ENCODE data around the gene PDCD1LG2. TPM values are rescaled to one million over a fixed set of nuclear protein-coding genes. Genes with fewer than 3 reads are reported as not detected.
"Not testable (repeated sequence)": the region's sequence is repeated elsewhere in the genome, so short reads cannot be mapped to it uniquely, and the experiment has no call there.

Gene PDCD1LG2
- total RNA-seq, result 1.1 TPM
- 1 to 10 TPM in 1 of 4 donors, under 1 TPM in 2, not detected in 1; 0.85 to 2.5 (median 0.90) TPM for polyA plus RNA-seq

DNA sequence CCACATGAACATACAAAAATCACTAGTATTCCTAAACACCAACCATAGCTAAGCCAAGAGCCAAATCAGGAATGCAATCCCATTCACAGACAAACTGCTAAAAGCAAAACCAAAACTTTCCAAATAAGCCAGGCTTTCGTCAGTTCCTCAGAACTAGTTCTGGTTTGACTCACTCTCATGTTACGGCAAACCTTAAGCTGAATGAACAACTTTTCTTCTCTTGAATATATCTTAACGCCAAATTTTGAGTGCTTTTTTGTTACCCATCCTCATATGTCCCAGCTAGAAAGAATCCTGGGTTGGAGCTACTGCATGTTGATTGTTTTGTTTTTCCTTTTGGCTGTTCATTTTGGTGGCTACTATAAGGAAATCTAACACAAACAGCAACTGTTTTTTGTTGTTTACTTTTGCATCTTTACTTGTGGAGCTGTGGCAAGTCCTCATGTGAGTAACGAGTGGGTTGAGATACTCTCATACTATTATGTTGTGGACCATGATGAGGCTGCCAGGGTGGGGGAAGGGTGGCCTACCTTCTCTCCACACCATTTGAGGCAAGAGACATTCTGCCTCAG, at the start of gene PDCD1LG2:
TSS of gene PDCD1LG2 (plus strand) at position 172 of the 572 bp plus-strand sequence. CDS start 12,016 bp downstream, outside the sequence.
- no peaks in the 10 kb centered on the region for H3K27me3 ChIP-seq (ENCODE audit: control insufficient read depth, insufficient read depth, low read length)
- ATAC-seq (ENCODE audit: low read depth in 2 of 2), result peak; percentile 64 to 72
- peak in 2 of 3 donors; percentile 12 to 79 for DNase-seq

DNA sequence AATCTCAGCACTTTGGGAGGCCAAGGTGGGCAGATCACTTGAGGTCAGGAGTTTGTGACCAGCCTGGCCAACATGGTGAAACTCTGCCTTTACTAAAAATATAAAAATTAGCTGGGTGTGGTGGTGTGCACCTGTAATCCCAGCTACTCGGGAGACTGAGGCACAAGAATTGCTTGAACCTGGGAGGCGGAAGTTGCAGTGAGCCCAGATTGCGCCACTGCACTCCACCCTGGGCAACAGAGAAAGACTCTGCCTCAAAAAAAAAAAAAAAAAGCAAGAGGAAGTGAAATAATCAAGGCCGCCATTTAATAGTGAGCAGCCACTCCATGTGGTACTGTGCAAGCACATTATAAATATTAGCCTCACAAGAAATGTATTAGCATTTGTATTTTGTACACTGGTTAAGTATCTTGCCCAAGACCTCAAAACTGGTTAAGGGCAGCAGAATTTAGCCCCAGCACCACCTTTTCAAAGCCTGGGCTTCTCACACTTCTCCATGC, 45.5 kb upstream of the PDCD1LG2 start:
- not testable (repeated sequence) for H3K27me3 Mint-ChIP-seq

More for the DNA sequence above, at the start of gene PDCD1LG2:
- Mint-ChIP-seq H3K27ac (peak within 1 kb of the TSS; percentile 85 to 95 (median 91)), H3K27me3 (no peaks in the 10 kb centered on the region), H3K4me1 (peaks cover 10 to 43% (median 31%) of the 10 kb centered on the region in 4 donors), H3K36me3 (peaks cover 3% of the 10 kb centered on the region), H3K9me3 (peaks cover 0 to 1% (median 0%) of the 10 kb centered on the region in 7 donors), H3K4me3 (peak within 1 kb of the TSS; percentile 27 to 86 (median 74))
- Histone ChIP-seq H3K27ac (ENCODE audit: insufficient read depth, low read length, poor library complexity, severe bottlenecking) (peak within 1 kb of the TSS; percentile 55), H3K4me1 (ENCODE audit: control insufficient read depth, insufficient read depth, low read length, poor library complexity, severe bottlenecking) (peaks cover 15% of the 10 kb centered on the region), H3K36me3 (ENCODE audit: control insufficient read depth, insufficient read depth, low read length) (no peaks in the 10 kb centered on the region), H3K4me3 (ENCODE audit: low read depth, low read length) (peak within 1 kb of the TSS; percentile 74), H3K9me3 (ENCODE audit: control insufficient read depth in 2 of 2, low read length in 2 of 2) (no peaks in the 10 kb centered on the region)

DNA sequence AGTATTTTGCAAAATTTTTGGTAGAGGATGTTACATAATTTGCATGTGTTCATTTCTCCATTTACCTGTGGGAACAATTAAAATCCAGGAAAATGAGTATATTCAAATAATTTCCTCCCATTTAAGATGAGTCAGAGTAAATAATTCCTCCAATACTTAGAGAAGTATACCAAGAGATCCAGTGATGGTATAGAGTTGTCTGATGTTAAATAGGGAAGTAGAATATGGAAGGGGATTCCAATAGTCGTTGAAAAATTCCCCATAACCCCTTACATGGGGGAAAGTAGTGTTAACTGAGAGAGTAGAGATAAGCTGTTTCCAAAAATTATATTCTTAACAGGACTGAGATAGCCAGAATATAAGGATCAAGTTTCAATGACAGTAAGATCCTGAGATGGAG, 44.3 kb upstream of the PDCD1LG2 start:
- peaks cover 32% of the 10 kb centered on the region for H3K36me3 ChIP-seq (ENCODE audit: control insufficient read depth, insufficient read depth, low read length)
- no peak overlapping the region for H3K4me3 Mint-ChIP-seq
- H3K9me3 ChIP-seq (ENCODE audit: control insufficient read depth in 2 of 2, low read length in 2 of 2), result no peaks in the 10 kb centered on the region
- ATAC-seq (ENCODE audit: low read depth in 2 of 2), result no peak
- no peak overlapping the region for H3K27ac ChIP-seq (ENCODE audit: insufficient read depth, low read length, poor library complexity, severe bottlenecking)
- peaks cover 47% of the 10 kb centered on the region for H3K36me3 Mint-ChIP-seq
- no peak overlapping the region for H3K27ac Mint-ChIP-seq
- no peaks in the 10 kb centered on the region for H3K27me3 Mint-ChIP-seq
- H3K4me1 Mint-ChIP-seq, result peaks cover 0 to 4% (median 1%) of the 10 kb centered on the region in 4 donors
- no peaks in the 10 kb centered on the region for H3K27me3 ChIP-seq (ENCODE audit: control insufficient read depth, insufficient read depth, low read length)
- no peaks in the 10 kb centered on the region for H3K4me1 ChIP-seq (ENCODE audit: control insufficient read depth, insufficient read depth, low read length, poor library complexity, severe bottlenecking)
- H3K9me3 Mint-ChIP-seq, result no peaks in the 10 kb centered on the region
- DNase-seq, result no peak
- H3K4me3 ChIP-seq (ENCODE audit: low read depth, low read length), result no peak overlapping the region

More for the DNA sequence above, 45.5 kb upstream of the PDCD1LG2 start:
- H3K27me3 ChIP-seq (ENCODE audit: control insufficient read depth, insufficient read depth, low read length); H3K9me3 ChIP-seq (ENCODE audit: control insufficient read depth in 2 of 2, low read length in 2 of 2); H3K4me3 ChIP-seq (ENCODE audit: low read depth, low read length); H3K27ac ChIP-seq (ENCODE audit: insufficient read depth, low read length, poor library complexity, severe bottlenecking); H3K4me1 Mint-ChIP-seq; DNase-seq; H3K9me3 Mint-ChIP-seq; H3K4me3 Mint-ChIP-seq; ATAC-seq (ENCODE audit: low read depth in 2 of 2); H3K27ac Mint-ChIP-seq; H3K4me1 ChIP-seq (ENCODE audit: control insufficient read depth, insufficient read depth, low read length, poor library complexity, severe bottlenecking): not testable (repeated sequence)
- peaks cover 36% of the 10 kb centered on the region for H3K36me3 ChIP-seq (ENCODE audit: control insufficient read depth, insufficient read depth, low read length)
- peaks cover 49% of the 10 kb centered on the region for H3K36me3 Mint-ChIP-seq

DNA sequence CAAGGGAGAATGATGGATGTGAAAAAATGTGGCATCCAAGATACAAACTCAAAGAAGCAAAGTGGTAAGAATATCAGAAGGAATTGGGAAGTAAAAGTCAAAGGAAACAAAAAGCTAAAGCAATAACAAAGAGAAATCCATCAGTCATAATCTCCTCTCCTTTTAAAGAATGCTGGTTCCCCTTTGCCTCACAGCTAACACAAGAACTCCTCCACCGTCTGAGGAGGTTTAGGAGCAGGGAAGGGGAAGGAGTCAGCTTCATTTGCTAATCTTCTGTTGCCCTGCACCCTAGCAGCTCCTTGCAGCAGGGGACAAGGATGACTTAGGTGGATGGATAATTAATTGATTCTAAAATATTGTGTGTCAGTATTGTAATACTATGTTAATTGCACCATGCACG, 43.6 kb upstream of the PDCD1LG2 start:
- Mint-ChIP-seq H3K27me3 (no peaks in the 10 kb centered on the region), H3K9me3 (no peaks in the 10 kb centered on the region), H3K27ac (peak overlapping the region in 1 of 3 donors; percentile 29), H3K4me3 (no peak overlapping the region), H3K36me3 (peaks cover 47% of the 10 kb centered on the region), H3K4me1 (peaks cover 0 to 4% (median 1%) of the 10 kb centered on the region in 4 donors)
- H3K27ac ChIP-seq (ENCODE audit: insufficient read depth, low read length, poor library complexity, severe bottlenecking), result no peak overlapping the region
- no peaks in the 10 kb centered on the region for H3K27me3 ChIP-seq (ENCODE audit: control insufficient read depth, insufficient read depth, low read length)
- no peaks in the 10 kb centered on the region for H3K4me1 ChIP-seq (ENCODE audit: control insufficient read depth, insufficient read depth, low read length, poor library complexity, severe bottlenecking)
- no peaks in the 10 kb centered on the region for H3K9me3 ChIP-seq (ENCODE audit: control insufficient read depth in 2 of 2, low read length in 2 of 2)
- H3K36me3 ChIP-seq (ENCODE audit: control insufficient read depth, insufficient read depth, low read length), result peaks cover 32% of the 10 kb centered on the region
- DNase-seq, result no peak
- no peak for ATAC-seq (ENCODE audit: low read depth in 2 of 2)
- no peak overlapping the region for H3K4me3 ChIP-seq (ENCODE audit: low read depth, low read length)

DNA sequence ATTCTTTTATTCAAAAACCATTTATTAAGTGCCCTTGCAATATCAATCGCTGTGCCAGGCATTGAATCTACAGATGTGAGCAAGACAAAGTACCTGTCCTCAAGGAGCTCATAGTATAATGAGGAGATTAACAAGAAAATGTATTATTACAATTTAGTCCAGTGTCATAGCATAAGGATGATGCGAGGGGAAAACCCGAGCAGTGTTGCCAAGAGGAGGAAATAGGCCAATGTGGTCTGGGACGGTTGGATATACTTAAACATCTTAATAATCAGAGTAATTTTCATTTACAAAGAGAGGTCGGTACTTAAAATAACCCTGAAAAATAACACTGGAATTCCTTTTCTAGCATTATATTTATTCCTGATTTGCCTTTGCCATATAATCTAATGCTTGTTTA, 41.5 kb upstream of the PDCD1LG2 start:
- peaks cover 18% of the 10 kb centered on the region for H3K36me3 ChIP-seq (ENCODE audit: control insufficient read depth, insufficient read depth, low read length)
- no peak overlapping the region for H3K27ac Mint-ChIP-seq
- H3K4me3 ChIP-seq (ENCODE audit: low read depth, low read length), result no peak overlapping the region
- ATAC-seq (ENCODE audit: low read depth in 2 of 2), result no peak
- H3K9me3 ChIP-seq (ENCODE audit: control insufficient read depth in 2 of 2, low read length in 2 of 2), result no peaks in the 10 kb centered on the region
- no peaks in the 10 kb centered on the region for H3K27me3 Mint-ChIP-seq
- no peaks in the 10 kb centered on the region for H3K4me1 ChIP-seq (ENCODE audit: control insufficient read depth, insufficient read depth, low read length, poor library complexity, severe bottlenecking)
- H3K4me3 Mint-ChIP-seq, result no peak overlapping the region
- H3K27me3 ChIP-seq (ENCODE audit: control insufficient read depth, insufficient read depth, low read length), result no peaks in the 10 kb centered on the region
- peaks cover 34% of the 10 kb centered on the region for H3K36me3 Mint-ChIP-seq
- DNase-seq, result no peak
- peaks cover 0 to 4% (median 1%) of the 10 kb centered on the region in 4 donors for H3K4me1 Mint-ChIP-seq
- H3K27ac ChIP-seq (ENCODE audit: insufficient read depth, low read length, poor library complexity, severe bottlenecking), result no peak overlapping the region
- peaks cover 0 to 3% (median 0%) of the 10 kb centered on the region in 7 donors for H3K9me3 Mint-ChIP-seq

DNA sequence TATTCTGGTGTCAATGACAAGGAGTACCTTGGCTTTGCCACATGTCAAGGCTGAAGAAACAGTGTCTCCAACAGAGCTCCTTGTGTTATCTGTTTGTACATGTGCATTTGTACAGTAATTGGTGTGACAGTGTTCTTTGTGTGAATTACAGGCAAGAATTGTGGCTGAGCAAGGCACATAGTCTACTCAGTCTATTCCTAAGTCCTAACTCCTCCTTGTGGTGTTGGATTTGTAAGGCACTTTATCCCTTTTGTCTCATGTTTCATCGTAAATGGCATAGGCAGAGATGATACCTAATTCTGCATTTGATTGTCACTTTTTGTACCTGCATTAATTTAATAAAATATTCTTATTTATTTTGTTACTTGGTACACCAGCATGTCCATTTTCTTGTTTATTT, 40.2 kb upstream of the PDCD1LG2 start:
- H3K27ac Mint-ChIP-seq, result no peak overlapping the region
- no peaks in the 10 kb centered on the region for H3K9me3 ChIP-seq (ENCODE audit: control insufficient read depth in 2 of 2, low read length in 2 of 2)
- DNase-seq (no peak), ATAC-seq (ENCODE audit: low read depth in 2 of 2) (no peak)
- no peaks in the 10 kb centered on the region for H3K27me3 Mint-ChIP-seq
- no peak overlapping the region for H3K4me3 Mint-ChIP-seq
- peaks cover 27% of the 10 kb centered on the region for H3K36me3 Mint-ChIP-seq
- H3K4me3 ChIP-seq (ENCODE audit: low read depth, low read length), result no peak overlapping the region
- H3K36me3 ChIP-seq (ENCODE audit: control insufficient read depth, insufficient read depth, low read length), result peaks cover 13% of the 10 kb centered on the region
- H3K27me3 ChIP-seq (ENCODE audit: control insufficient read depth, insufficient read depth, low read length), result no peaks in the 10 kb centered on the region
- H3K9me3 Mint-ChIP-seq, result peaks cover 0 to 3% (median 0%) of the 10 kb centered on the region in 7 donors
- H3K4me1 ChIP-seq (ENCODE audit: control insufficient read depth, insufficient read depth, low read length, poor library complexity, severe bottlenecking), result no peaks in the 10 kb centered on the region
- peaks cover 0 to 3% (median 1%) of the 10 kb centered on the region in 4 donors for H3K4me1 Mint-ChIP-seq
- H3K27ac ChIP-seq (ENCODE audit: insufficient read depth, low read length, poor library complexity, severe bottlenecking), result no peak overlapping the region

DNA sequence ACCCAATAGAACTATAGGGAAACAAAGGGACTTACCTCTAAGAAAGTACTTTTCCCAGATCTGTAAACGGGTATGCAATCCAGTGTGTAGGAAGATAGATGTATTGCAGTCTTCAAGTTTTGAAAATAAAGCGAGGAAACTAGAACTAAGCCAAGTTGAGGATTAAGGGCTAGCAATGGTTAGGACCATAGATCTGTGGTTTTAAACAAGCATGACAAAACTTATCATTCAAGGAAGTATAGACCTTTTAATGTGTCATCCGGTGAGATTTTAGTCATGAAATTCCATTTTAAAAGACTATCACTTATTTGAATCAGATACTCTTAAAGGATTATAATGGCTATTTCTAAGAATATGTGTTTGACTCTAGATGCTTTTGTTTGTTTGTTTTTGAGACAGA, 39.5 kb upstream of the PDCD1LG2 start:
- no peak overlapping the region for H3K27ac ChIP-seq (ENCODE audit: insufficient read depth, low read length, poor library complexity, severe bottlenecking)
- H3K4me1 ChIP-seq (ENCODE audit: control insufficient read depth, insufficient read depth, low read length, poor library complexity, severe bottlenecking), result no peaks in the 10 kb centered on the region
- no peak overlapping the region for H3K4me3 Mint-ChIP-seq
- H3K9me3 Mint-ChIP-seq, result peaks cover 0 to 3% (median 0%) of the 10 kb centered on the region in 7 donors
- no peaks in the 10 kb centered on the region for H3K27me3 Mint-ChIP-seq
- ATAC-seq (ENCODE audit: low read depth in 2 of 2), result no peak
- H3K4me3 ChIP-seq (ENCODE audit: low read depth, low read length), result no peak overlapping the region
- no peaks in the 10 kb centered on the region for H3K9me3 ChIP-seq (ENCODE audit: control insufficient read depth in 2 of 2, low read length in 2 of 2)
- peaks cover 21% of the 10 kb centered on the region for H3K36me3 Mint-ChIP-seq
- H3K27ac Mint-ChIP-seq, result no peak overlapping the region
- no peaks in the 10 kb centered on the region for H3K4me1 Mint-ChIP-seq
- peaks cover 9% of the 10 kb centered on the region for H3K36me3 ChIP-seq (ENCODE audit: control insufficient read depth, insufficient read depth, low read length)
- no peak for DNase-seq
- H3K27me3 ChIP-seq (ENCODE audit: control insufficient read depth, insufficient read depth, low read length), result no peaks in the 10 kb centered on the region

DNA sequence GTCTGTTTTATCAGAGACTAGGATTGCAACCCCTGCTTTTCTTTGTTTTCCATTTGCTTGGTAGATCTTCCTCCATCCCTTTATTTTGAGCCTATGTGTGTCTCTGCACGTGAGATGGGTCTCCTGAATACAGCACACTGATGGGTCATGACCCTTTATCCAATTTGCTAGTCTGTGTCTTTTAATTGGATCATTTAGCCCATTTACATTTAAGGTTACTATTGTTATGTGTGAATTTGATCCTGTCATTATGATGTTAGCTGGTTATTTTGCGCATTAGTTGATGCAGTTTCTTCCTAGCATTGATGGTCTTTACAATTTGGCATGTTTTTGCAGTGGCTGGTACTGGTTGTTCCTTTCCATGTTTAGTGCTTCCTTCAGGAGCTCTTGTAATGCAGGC, 34.7 kb upstream of the PDCD1LG2 start:
- H3K27ac Mint-ChIP-seq; H3K27ac ChIP-seq (ENCODE audit: insufficient read depth, low read length, poor library complexity, severe bottlenecking); H3K4me1 ChIP-seq (ENCODE audit: control insufficient read depth, insufficient read depth, low read length, poor library complexity, severe bottlenecking); H3K4me1 Mint-ChIP-seq; H3K9me3 ChIP-seq (ENCODE audit: control insufficient read depth in 2 of 2, low read length in 2 of 2); H3K27me3 ChIP-seq (ENCODE audit: control insufficient read depth, insufficient read depth, low read length); H3K36me3 ChIP-seq (ENCODE audit: control insufficient read depth, insufficient read depth, low read length); H3K4me3 Mint-ChIP-seq; H3K9me3 Mint-ChIP-seq; ATAC-seq (ENCODE audit: low read depth in 2 of 2); H3K4me3 ChIP-seq (ENCODE audit: low read depth, low read length); H3K27me3 Mint-ChIP-seq; DNase-seq; H3K36me3 Mint-ChIP-seq: not testable (repeated sequence)

Measured in CD4-positive, CD25-positive, alpha-beta regulatory T cell (primary cell).